Measurements from ENCODE around the gene DIAPH2.

- no peak for TF ChIP-seq POLR2A (IDR thresholded peaks at IDR 0.05; ENCODE audit: low read depth)
- no peak for TF ChIP-seq POLR2AphosphoS5 (IDR thresholded peaks at IDR 0.05)
Measured at GRCh38 chrX:97446298-97446882, 761.7 kb downstream of the DIAPH2 start.

Measured in esophagus muscularis mucosa (tissue), 2 donors.